Mucosa of descending colon (tissue), 3 donors: ENCODE measurements around the gene RAB8A. TPM values are rescaled to one million over a fixed set of nuclear protein-coding genes. Genes with fewer than 3 reads are reported as not detected.
"Not testable (repeated sequence)": the region's sequence is repeated elsewhere in the genome, so short reads cannot be mapped to it uniquely, and the experiment has no call there.

Experiments used
- ATAC-seq: fragments of 200-7000 bp; cut with Tn5 transposase; one replicate; pipeline ENCODE4 v1.9.1; 2020; ENCODE audit warnings: mild to moderate bottlenecking, moderate library complexity
- DNase-seq, 3 donors: peaks; one replicate each; pipeline ENCODE4 v3.0.0-alpha.2; 2020
- H3K36me3 ChIP-seq: fragments of 200-600 bp; one replicate; pipeline ENCODE4 v1.8.0; 2021; ENCODE audit warnings: low read depth, mild to moderate bottlenecking
- H3K4me1 ChIP-seq: fragments of 200-600 bp; one replicate; pipeline ENCODE4 v1.8.0; 2021; ENCODE audit warnings: low read depth, mild to moderate bottlenecking
- H3K4me3 ChIP-seq: fragments of 200-600 bp; one replicate; pipeline ENCODE4 v1.8.0; 2021; ENCODE audit warnings: mild to moderate bottlenecking
- H3K9me3 ChIP-seq: fragments of 200-600 bp; one replicate; pipeline ENCODE4 v1.8.0; 2021; ENCODE audit warnings: mild to moderate bottlenecking
- intact Hi-C, 2 donors: fragments of 100-400 bp; cut with DNase I in 1 of 2; cut with micrococcal nuclease in 1 of 2; formaldehyde crosslinking; loops; one replicate each; pipeline versions ENCODE4 v1.11.0 to v1.11.1; 2022; cut with DNase I, micrococcal nuclease
- total RNA-seq, 3 donors: library from RNA; stranded (reverse); fragmentation: NEBNext Ultra II Directional in 2 of 3; extraction: Animal tissue kit (Norgen Biotek cat#: 25700) in 2 of 3; gene quantifications; one replicate each; pipeline versions ENCODE4 v1.2.1 to v1.2.4, GENCODE V29; 2021 to 2023
- TF ChIP-seq, protein P1 (sequence below): fragments of 200-600 bp; IDR thresholded peaks from one replicate; pipeline ENCODE4 v1.8.0; 2022; ENCODE audit warnings: antibody characterized with exemption, mild to moderate bottlenecking
- donor health status: DM: no; HTN: no; CAD: no; lungs with moderate emphysema.
- donor health status: DM: no; HTN: no; CAD: no.
- donor health status: DM: no; HTN: yes; CAD: no.

RAB8A gene
- total RNA-seq, 3 donors from 2014 or later: 85.5 to 129 (median 119) TPM

DNA sequence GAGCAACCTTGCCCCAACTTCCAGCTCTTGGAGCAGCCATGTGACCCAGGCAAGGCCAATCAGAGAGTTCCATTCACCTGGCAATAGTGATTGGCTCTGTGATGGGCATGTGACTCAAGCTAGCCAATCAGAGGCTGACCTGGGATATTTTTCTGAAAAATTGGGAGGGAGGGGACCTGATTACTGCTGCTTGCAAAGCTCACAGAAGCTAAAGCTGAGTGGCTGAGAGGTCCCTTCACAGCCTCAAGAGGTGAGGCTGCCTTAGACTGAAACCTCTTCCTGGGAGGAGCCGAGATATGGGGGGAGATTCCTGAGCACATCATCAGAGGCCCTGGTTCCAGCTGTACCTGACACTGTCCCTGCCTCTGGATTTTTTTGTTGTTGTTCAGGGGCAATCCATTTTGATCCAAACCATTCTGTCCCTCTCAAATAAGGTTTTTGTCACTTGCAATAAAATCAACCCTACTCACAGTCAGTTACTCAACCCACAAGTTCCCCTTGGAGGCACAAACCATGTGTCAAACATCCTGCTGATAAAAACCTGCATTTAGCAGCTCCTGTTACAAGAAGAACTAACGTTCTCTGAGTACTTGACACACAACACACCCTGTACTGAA lies 56.9 kb downstream of the RAB8A start:
- TF ChIP-seq, protein P1, sequence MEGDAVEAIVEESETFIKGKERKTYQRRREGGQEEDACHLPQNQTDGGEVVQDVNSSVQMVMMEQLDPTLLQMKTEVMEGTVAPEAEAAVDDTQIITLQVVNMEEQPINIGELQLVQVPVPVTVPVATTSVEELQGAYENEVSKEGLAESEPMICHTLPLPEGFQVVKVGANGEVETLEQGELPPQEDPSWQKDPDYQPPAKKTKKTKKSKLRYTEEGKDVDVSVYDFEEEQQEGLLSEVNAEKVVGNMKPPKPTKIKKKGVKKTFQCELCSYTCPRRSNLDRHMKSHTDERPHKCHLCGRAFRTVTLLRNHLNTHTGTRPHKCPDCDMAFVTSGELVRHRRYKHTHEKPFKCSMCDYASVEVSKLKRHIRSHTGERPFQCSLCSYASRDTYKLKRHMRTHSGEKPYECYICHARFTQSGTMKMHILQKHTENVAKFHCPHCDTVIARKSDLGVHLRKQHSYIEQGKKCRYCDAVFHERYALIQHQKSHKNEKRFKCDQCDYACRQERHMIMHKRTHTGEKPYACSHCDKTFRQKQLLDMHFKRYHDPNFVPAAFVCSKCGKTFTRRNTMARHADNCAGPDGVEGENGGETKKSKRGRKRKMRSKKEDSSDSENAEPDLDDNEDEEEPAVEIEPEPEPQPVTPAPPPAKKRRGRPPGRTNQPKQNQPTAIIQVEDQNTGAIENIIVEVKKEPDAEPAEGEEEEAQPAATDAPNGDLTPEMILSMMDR: no peak
- Histone ChIP-seq H3K4me1 (peaks cover 5% of the 10 kb centered on the region), H3K9me3 (no peaks in the 10 kb centered on the region), H3K4me3 (no peak overlapping the region), H3K36me3 (no peaks in the 10 kb centered on the region)
- ATAC-seq: no peak
- DNase-seq: no peak
- intact Hi-C loops: no loop called here

DNA sequence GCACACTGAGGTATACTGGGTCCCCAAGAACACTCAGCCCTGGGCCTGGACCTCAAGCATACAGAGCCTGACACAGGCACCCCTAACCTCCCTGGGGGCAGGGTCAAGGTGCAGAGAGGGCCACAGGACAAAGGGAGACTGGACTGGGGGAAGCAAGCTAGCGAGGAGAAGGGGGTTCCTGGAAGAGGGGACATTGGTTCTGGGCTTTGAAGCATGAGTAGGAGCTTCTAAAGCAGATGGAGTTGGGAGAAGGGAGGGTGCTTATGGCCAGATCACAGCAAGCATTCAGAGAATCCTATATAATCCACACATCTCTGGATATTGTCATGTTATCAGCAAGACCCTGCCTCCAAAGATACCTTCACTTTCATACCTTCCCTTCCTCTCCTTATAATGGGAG lies 58.4 kb downstream of the RAB8A start:
- intact Hi-C loops: no loop called here

DNA sequence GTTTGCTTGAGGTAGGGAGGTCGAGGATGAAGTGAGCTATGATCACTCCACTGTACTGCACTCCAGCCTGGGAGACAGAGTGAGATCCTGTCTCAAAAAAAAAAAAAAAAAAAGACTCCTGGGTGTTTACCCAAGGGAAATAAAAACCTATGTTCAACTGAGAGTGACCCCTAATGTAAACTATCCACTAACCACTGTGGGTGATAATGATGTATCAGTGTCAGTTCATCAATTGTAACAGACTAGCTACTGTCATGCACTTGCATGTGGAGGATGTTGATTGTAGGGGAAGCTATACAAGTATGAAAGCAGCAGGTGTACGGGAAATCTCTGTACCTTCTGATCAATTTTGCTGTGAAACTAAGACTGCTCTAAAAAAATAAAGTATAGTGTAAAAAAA lies 64.3 kb downstream of the RAB8A start:
- peaks cover 2% of the 10 kb centered on the region for H3K9me3 ChIP-seq
- DNase-seq (no peak), ATAC-seq (no peak)
- TF ChIP-seq, protein P1: no peak
- intact Hi-C loops: no loop called here
- H3K4me3 ChIP-seq: no peak overlapping the region
- no peaks in the 10 kb centered on the region for H3K36me3 ChIP-seq
- H3K4me1 ChIP-seq: no peaks in the 10 kb centered on the region

More for the DNA sequence above, 58.4 kb downstream of the RAB8A start:
- no peaks in the 10 kb centered on the region for H3K9me3 ChIP-seq
- no peak overlapping the region for H3K4me3 ChIP-seq
- H3K4me1 ChIP-seq: no peaks in the 10 kb centered on the region
- ATAC-seq: no peak
- DNase-seq: no peak
- TF ChIP-seq, protein P1: no peak
- H3K36me3 ChIP-seq: no peaks in the 10 kb centered on the region

- H3K9me3 ChIP-seq, H3K36me3 ChIP-seq, H3K4me1 ChIP-seq, H3K4me3 ChIP-seq, intact Hi-C loops, DNase-seq, ATAC-seq: not testable (repeated sequence)
These were observed 67.2 kb downstream of the RAB8A start for GRCh38 chr19:16178866-16179265.

- H3K9me3 ChIP-seq: peaks cover 2% of the 10 kb centered on the region
- H3K4me1 ChIP-seq: no peaks in the 10 kb centered on the region
- H3K4me3 ChIP-seq: no peak overlapping the region
- intact Hi-C loops: loop anchor here (5.0 to 10.0 kb wide), 2 partner anchors 553 to 556 kb away; no protein-coding TSS in a partner anchor
- DNase-seq: no peak
- ATAC-seq: no peak
- no peaks in the 10 kb centered on the region for H3K36me3 ChIP-seq
- TF ChIP-seq, protein P1: no peak
These were observed 68.9 kb downstream of the RAB8A start for GRCh38 chr19:16180611-16181010.

Other genes with a start within 250 kb of the RAB8A start
- gene CYP4F2, start 213.8 kb upstream of the RAB8A start, total RNA-seq: 1 to 10 TPM; 1.6 to 9.1 (median 8.6) TPM
- 10 to 100 TPM in 1 of 3 donors, 1 to 10 TPM in 2; 2.1 to 13.1 (median 8.8) TPM for gene CYP4F11, start 177.4 kb upstream of the RAB8A start, total RNA-seq
- gene OR10H4, start 162.9 kb upstream of the RAB8A start, total RNA-seq: not detected
- gene TPM4, start 35.4 kb upstream of the RAB8A start, total RNA-seq: 100 to 1,000 TPM; 205 to 373 (median 333) TPM
- 10 to 100 TPM in 2 of 3 donors, 1 to 10 TPM in 1; 8.6 to 23.0 (median 21.5) TPM for gene HSH2D, start 31.8 kb downstream of the RAB8A start, total RNA-seq
- gene CIB3, start 61.6 kb downstream of the RAB8A start, total RNA-seq: not detected
- 10 to 100 TPM; 77.1 to 88.3 (median 77.8) TPM for gene FAM32A, start 73.5 kb downstream of the RAB8A start, total RNA-seq
- 10 to 100 TPM; 26.3 to 59.3 (median 33.2) TPM for gene AP1M1, start 86.0 kb downstream of the RAB8A start, total RNA-seq
- 10 to 100 TPM in 2 of 3 donors, 1 to 10 TPM in 1; 8.1 to 29.5 (median 23.4) TPM for gene KLF2, start 212.9 kb downstream of the RAB8A start, total RNA-seq